ENCODE measurements around the gene ACP6. TPM values are rescaled to one million over a fixed set of nuclear protein-coding genes. Genes with fewer than 3 reads are reported as not detected.

ACP6 gene
- 35.7 and 41.5 TPM in 2 replicates for total RNA-seq (2014; rRNA removed; shearing (Covaris generic))

GRCh38 chr1:147670319-147671001, at the start of gene ACP6:
TSS of gene ACP6 (minus strand) at chr1:147670524. CDS start at chr1:147670048, 476 bp downstream.

Small RNA genes lying within 50 kb of the gene (small RNA-seq; reads per million reads assigned to genes)
- gene RN7SL261P = not detected

Other genes with a start within 250 kb of the ACP6 start
- 7.2 and 9.5 TPM in 2 replicates for gene BCL9, start 129.0 kb downstream of the ACP6 start, total RNA-seq (2014; rRNA removed; shearing (Covaris generic))
- 1.2 and 1.3 TPM in 2 replicates for gene GJA5, start 90.1 kb upstream of the ACP6 start, total RNA-seq (2014; rRNA removed; shearing (Covaris generic))
- not detected in 2 replicates for gene GJA8, start 232.3 kb upstream of the ACP6 start, total RNA-seq (2014; rRNA removed; shearing (Covaris generic))